SK-N-SH treated with all-trans-retinoic acid at 6 μM for 48 hours (cell line): ENCODE results near the gene KIF20A.

Experiments
- ATAC-seq: fragments of 200-7000 bp; cut with Tn5 transposase; 3 replicates; pipeline ENCODE4 v1.9.1; 2020; ENCODE audit warnings: mild to moderate bottlenecking, moderate library complexity
- ARNTL ChIP-seq: fragments of 450-650 bp; formaldehyde crosslinking; IDR thresholded peaks from 2 replicates; pipeline ENCODE4 v1.5.0; 2020; ENCODE audit warnings: low read depth, mild to moderate bottlenecking, moderate library complexity, borderline replicate concordance
- BACH2 ChIP-seq: fragments of 250-450 bp; sonication (Bioruptor Pico); IDR thresholded peaks from 2 replicates; pipeline ENCODE4 v1.9.0; 2021; ENCODE audit warnings: mild to moderate bottlenecking, borderline replicate concordance
- CREB5 ChIP-seq: fragments of 250-450 bp; sonication (Bioruptor Pico); IDR thresholded peaks from 2 replicates; pipeline ENCODE4 v1.5.1; 2020; ENCODE audit warnings: low read depth, mild to moderate bottlenecking, moderate library complexity
- CSDC2 ChIP-seq: fragments of 250-450 bp; sonication (Bioruptor Pico); IDR thresholded peaks from 2 replicates; pipeline ENCODE4 v1.5.0; 2020; ENCODE audit warnings: mild to moderate bottlenecking, moderate library complexity
- CSRNP3 ChIP-seq: fragments of 250-450 bp; sonication (Bioruptor Pico); IDR thresholded peaks from 2 replicates; pipeline ENCODE4 v1.5.1; 2021; ENCODE audit warnings: mild to moderate bottlenecking, moderate library complexity
- ESRRG ChIP-seq: fragments of 250-450 bp; sonication (Bioruptor Pico); IDR thresholded peaks from 2 replicates; pipeline ENCODE4 v1.6.1; 2021; ENCODE audit warnings: mild to moderate bottlenecking
- GLIS3 ChIP-seq: fragments of 250-450 bp; sonication (Bioruptor Pico); IDR thresholded peaks from 2 replicates; pipeline ENCODE4 v1.5.0; 2020; ENCODE audit warnings: mild to moderate bottlenecking, moderate library complexity
- ISL1 ChIP-seq: fragments of 250-450 bp; sonication (Bioruptor Pico); IDR thresholded peaks from 2 replicates; pipeline ENCODE4 v2.1.2; 2022; ENCODE audit warnings: mild to moderate bottlenecking, moderate library complexity
- OSR1 ChIP-seq: fragments of 250-450 bp; sonication (Bioruptor Pico); IDR thresholded peaks from 2 replicates; pipeline ENCODE4 v1.8.0; 2022; ENCODE audit warnings: moderate library complexity, mild to moderate bottlenecking, inconsistent platforms
- PPARA ChIP-seq: fragments of 250-450 bp; sonication (Bioruptor Pico); IDR thresholded peaks from 2 replicates; pipeline ENCODE4 v1.5.0; 2020; ENCODE audit warnings: mild to moderate bottlenecking, borderline replicate concordance
- RARB ChIP-seq: fragments of 250-450 bp; sonication (Bioruptor Pico); IDR thresholded peaks from 2 replicates; pipeline ENCODE4 v1.8.0; 2021; ENCODE audit warnings: mild to moderate bottlenecking, moderate library complexity
- SNAI2 ChIP-seq: fragments of 250-450 bp; sonication (Bioruptor Pico); IDR thresholded peaks from 2 replicates; pipeline ENCODE4 v1.5.0; 2020; ENCODE audit warnings: mild to moderate bottlenecking, moderate library complexity
- TCF4 ChIP-seq: fragments of 250-450 bp; sonication (Bioruptor Pico); IDR thresholded peaks from 2 replicates; pipeline ENCODE4 v1.8.0; 2021; ENCODE audit warnings: mild to moderate bottlenecking, moderate library complexity, borderline replicate concordance
- TOX ChIP-seq: fragments of 250-450 bp; sonication (Bioruptor Pico); IDR thresholded peaks from 2 replicates; pipeline ENCODE4 v1.8.0; 2021; ENCODE audit warnings: mild to moderate bottlenecking, moderate library complexity, borderline replicate concordance
- ZC3H10 ChIP-seq: fragments of 250-450 bp; sonication (Bioruptor Pico); IDR thresholded peaks from 2 replicates; pipeline ENCODE4 v1.5.1; 2021; ENCODE audit warnings: mild to moderate bottlenecking, moderate library complexity
- ZFP3 ChIP-seq: fragments of 250-450 bp; sonication (Bioruptor Pico); IDR thresholded peaks from 2 replicates; pipeline ENCODE4 v1.5.0; 2020; ENCODE audit warnings: mild to moderate bottlenecking, moderate library complexity
- ZFP30 ChIP-seq: fragments of 450-650 bp; formaldehyde crosslinking; IDR thresholded peaks from 2 replicates; pipeline ENCODE4 v1.5.0; 2022; ENCODE audit warnings: mild to moderate bottlenecking, moderate library complexity
- ZNF565 ChIP-seq: fragments of 450-650 bp; formaldehyde crosslinking; conservative IDR thresholded peaks from 2 replicates; pipeline ENCODE4 v1.5.0; 2020; ENCODE audit warnings: low read depth, mild to moderate bottlenecking, moderate library complexity
- ZNF70 ChIP-seq: fragments of 450-650 bp; formaldehyde crosslinking; IDR thresholded peaks from 2 replicates; pipeline ENCODE4 v1.5.0; 2020; ENCODE audit warnings: mild to moderate bottlenecking, moderate library complexity
- ZNF8 ChIP-seq: fragments of 450-650 bp; formaldehyde crosslinking; IDR thresholded peaks from 2 replicates; pipeline ENCODE4 v1.5.0; 2020; ENCODE audit warnings: mild to moderate bottlenecking, moderate library complexity
- TF ChIP-seq, protein P1 (sequence below): fragments of 250-450 bp; sonication (Bioruptor Pico); IDR thresholded peaks from 2 replicates; pipeline ENCODE4 v1.8.0; 2020; ENCODE audit warnings: mild to moderate bottlenecking, moderate library complexity, borderline replicate concordance
- TF ChIP-seq, protein P2 (sequence below): fragments of 250-450 bp; sonication (Bioruptor Pico); IDR thresholded peaks from 2 replicates; pipeline ENCODE4 v1.8.0; 2021; ENCODE audit warnings: low read depth, mild to moderate bottlenecking, moderate library complexity, borderline replicate concordance
- TF ChIP-seq, protein P3 (sequence below): fragments of 250-450 bp; sonication (Bioruptor Pico); IDR thresholded peaks from 2 replicates; pipeline ENCODE4 v1.5.0; 2020; ENCODE audit warnings: mild to moderate bottlenecking, moderate library complexity

The KIF20A gene

DNA sequence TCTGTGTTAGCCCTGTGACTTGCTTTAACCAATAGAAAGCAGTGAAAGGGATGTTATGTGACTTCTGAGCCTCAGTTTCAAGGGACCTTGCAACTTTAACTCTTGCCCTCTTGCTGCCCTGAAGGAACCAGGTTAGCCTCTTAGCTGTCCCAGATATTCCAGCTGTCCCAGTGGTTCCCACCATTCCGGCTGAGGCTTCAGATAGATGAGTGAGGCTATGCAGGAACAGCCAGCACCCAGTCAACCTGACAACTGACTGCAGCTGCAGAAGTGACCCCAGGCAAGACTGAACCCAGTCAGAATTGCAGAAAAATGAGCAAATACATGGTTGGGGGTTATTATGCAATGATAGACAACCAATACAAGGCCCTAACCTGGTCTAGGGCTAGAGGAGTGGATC is 44.6 kb downstream of the KIF20A start:
- TF ChIP-seq BACH2 (CRISPR knock-in tag) = no peak
- TF ChIP-seq ZC3H10 (CRISPR knock-in tag) = no peak
- TF ChIP-seq CSDC2 (CRISPR knock-in tag) = no peak
- TF ChIP-seq ESRRG (CRISPR knock-in tag) = no peak
- no peak for TF ChIP-seq CREB5 (CRISPR knock-in tag)
- TF ChIP-seq, protein P1, sequence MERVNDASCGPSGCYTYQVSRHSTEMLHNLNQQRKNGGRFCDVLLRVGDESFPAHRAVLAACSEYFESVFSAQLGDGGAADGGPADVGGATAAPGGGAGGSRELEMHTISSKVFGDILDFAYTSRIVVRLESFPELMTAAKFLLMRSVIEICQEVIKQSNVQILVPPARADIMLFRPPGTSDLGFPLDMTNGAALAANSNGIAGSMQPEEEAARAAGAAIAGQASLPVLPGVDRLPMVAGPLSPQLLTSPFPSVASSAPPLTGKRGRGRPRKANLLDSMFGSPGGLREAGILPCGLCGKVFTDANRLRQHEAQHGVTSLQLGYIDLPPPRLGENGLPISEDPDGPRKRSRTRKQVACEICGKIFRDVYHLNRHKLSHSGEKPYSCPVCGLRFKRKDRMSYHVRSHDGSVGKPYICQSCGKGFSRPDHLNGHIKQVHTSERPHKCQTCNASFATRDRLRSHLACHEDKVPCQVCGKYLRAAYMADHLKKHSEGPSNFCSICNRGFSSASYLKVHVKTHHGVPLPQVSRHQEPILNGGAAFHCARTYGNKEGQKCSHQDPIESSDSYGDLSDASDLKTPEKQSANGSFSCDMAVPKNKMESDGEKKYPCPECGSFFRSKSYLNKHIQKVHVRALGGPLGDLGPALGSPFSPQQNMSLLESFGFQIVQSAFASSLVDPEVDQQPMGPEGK (CRISPR knock-in tag) = no peak
- no peak for TF ChIP-seq ARNTL (CRISPR knock-in tag)
- TF ChIP-seq ZNF8 (CRISPR knock-in tag) = no peak
- no peak for TF ChIP-seq OSR1
- no peak for TF ChIP-seq ISL1
- TF ChIP-seq RARB (CRISPR knock-in tag) = no peak
- no peak for TF ChIP-seq PPARA (CRISPR knock-in tag)
- no peak for TF ChIP-seq ZFP3 (CRISPR knock-in tag)
- no peak for TF ChIP-seq ZNF565
- no peak for TF ChIP-seq TCF4 (CRISPR knock-in tag)
- TF ChIP-seq ZFP30 (CRISPR knock-in tag) = no peak
- TF ChIP-seq, protein P2, sequence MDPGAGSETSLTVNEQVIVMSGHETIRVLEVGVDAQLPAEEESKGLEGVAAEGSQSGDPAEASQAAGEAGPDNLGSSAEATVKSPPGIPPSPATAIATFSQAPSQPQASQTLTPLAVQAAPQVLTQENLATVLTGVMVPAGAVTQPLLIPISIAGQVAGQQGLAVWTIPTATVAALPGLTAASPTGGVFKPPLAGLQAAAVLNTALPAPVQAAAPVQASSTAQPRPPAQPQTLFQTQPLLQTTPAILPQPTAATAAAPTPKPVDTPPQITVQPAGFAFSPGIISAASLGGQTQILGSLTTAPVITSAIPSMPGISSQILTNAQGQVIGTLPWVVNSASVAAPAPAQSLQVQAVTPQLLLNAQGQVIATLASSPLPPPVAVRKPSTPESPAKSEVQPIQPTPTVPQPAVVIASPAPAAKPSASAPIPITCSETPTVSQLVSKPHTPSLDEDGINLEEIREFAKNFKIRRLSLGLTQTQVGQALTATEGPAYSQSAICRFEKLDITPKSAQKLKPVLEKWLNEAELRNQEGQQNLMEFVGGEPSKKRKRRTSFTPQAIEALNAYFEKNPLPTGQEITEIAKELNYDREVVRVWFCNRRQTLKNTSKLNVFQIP (CRISPR knock-in tag) = no peak
- TF ChIP-seq SNAI2 (CRISPR knock-in tag) = no peak
- TF ChIP-seq, protein P3, sequence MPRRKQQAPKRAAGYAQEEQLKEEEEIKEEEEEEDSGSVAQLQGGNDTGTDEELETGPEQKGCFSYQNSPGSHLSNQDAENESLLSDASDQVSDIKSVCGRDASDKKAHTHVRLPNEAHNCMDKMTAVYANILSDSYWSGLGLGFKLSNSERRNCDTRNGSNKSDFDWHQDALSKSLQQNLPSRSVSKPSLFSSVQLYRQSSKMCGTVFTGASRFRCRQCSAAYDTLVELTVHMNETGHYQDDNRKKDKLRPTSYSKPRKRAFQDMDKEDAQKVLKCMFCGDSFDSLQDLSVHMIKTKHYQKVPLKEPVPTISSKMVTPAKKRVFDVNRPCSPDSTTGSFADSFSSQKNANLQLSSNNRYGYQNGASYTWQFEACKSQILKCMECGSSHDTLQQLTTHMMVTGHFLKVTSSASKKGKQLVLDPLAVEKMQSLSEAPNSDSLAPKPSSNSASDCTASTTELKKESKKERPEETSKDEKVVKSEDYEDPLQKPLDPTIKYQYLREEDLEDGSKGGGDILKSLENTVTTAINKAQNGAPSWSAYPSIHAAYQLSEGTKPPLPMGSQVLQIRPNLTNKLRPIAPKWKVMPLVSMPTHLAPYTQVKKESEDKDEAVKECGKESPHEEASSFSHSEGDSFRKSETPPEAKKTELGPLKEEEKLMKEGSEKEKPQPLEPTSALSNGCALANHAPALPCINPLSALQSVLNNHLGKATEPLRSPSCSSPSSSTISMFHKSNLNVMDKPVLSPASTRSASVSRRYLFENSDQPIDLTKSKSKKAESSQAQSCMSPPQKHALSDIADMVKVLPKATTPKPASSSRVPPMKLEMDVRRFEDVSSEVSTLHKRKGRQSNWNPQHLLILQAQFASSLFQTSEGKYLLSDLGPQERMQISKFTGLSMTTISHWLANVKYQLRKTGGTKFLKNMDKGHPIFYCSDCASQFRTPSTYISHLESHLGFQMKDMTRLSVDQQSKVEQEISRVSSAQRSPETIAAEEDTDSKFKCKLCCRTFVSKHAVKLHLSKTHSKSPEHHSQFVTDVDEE = no peak
- no peak for TF ChIP-seq ZNF70 (CRISPR knock-in tag)
- TF ChIP-seq, all 23 proteins: peak for 0
- ATAC-seq = no peak

DNA sequence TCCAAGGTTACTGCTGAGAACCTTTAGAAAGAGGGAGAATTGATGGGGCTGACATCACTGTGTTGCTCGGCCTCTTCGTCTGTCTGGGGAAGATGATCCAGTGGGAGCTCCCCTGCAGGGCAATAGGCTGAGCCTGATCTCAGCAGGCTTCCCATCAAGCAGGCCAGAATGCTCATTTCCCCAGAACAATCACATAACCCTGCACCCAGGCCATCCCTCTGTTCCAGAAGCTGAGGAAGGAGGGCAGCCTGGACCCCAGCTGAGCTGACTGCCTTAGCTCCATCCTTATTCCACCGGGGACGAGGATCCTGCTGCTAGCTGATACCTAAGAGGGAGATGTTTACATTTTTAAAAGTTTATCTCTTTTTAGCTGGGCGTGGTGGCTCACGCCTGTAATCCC is 45.8 kb downstream of the KIF20A start:
- no peak for ATAC-seq
- TF ChIP-seq GLIS3 (CRISPR knock-in tag) = no peak
- no peak for TF ChIP-seq TCF4 (CRISPR knock-in tag)
- no peak for TF ChIP-seq CSDC2 (CRISPR knock-in tag)
- no peak for TF ChIP-seq ISL1
- TF ChIP-seq CSRNP3 = no peak
- TF ChIP-seq PPARA (CRISPR knock-in tag) = no peak
- TF ChIP-seq ZNF8 (CRISPR knock-in tag) = no peak
- TF ChIP-seq SNAI2 (CRISPR knock-in tag) = no peak
- no peak for TF ChIP-seq ZNF70 (CRISPR knock-in tag)
- TF ChIP-seq, protein P1 (CRISPR knock-in tag) = no peak
- TF ChIP-seq, protein P3 = no peak
- no peak for TF ChIP-seq ZFP30 (CRISPR knock-in tag)
- TF ChIP-seq TOX (CRISPR knock-in tag) = no peak
- TF ChIP-seq ZFP3 (CRISPR knock-in tag) = no peak
- TF ChIP-seq ZC3H10 (CRISPR knock-in tag) = no peak
- no peak for TF ChIP-seq CREB5 (CRISPR knock-in tag)
- no peak for TF ChIP-seq RARB (CRISPR knock-in tag)
